GM18505 (cell line): ENCODE data around the gene FLRT2.

ENCODE experiments used
- ATAC-seq: cut with Tn5 transposase; IDR thresholded peaks from one replicate; pipeline ENCODE4 v1.9.1; 2021; ENCODE audit not compliant: unreplicated experiment
- POLR2A ChIP-seq: IDR thresholded peaks from 4 replicates; pipeline ENCODE4 v1.6.1; 2011; ENCODE audit warnings: borderline replicate concordance; ENCODE audit not compliant: insufficient read depth, insufficient read length; ENCODE audit errors: extremely low read depth

FLRT2 gene

DNA sequence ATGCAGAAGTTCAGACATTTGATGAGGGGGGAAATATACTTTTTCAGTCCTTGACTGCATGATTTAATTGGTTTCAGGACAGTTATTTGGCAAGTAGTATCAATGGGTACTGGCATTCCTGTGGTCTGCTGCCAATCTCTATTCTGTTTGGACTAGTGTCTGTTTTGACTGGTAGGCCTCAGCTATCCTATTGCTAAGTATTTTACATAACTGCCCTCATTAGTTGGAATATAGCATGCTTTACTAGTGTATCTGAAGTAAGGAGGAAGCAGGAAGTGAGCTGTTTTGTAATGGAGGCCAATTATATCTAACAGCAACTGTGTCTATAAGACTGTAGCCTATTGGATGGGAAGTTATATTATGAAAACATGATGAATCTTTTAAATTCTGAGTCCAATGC is 104.3 kb downstream of the FLRT2 start:
- no peak for ATAC-seq
- no peak for TF ChIP-seq POLR2A

DNA sequence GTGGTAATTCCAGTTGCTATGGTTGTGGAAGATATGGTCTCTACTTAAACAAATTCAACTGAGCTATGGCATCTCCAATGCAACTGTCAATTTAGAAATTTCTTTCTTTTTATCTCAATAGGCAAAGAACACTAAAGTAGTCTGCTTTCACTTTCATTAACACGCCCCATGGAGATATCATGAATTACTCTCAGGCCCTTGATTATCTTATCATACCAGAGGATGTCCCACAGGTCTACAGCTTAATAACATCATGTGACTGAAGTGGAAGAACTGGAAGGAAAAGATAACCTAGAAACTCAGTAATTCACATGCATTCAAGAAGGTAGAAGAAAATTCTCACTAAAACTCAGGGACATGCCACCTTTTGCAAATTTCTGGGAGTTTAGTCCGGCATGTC is 114.3 kb downstream of the FLRT2 start:
- no peak for TF ChIP-seq POLR2A
- ATAC-seq = no peak

DNA sequence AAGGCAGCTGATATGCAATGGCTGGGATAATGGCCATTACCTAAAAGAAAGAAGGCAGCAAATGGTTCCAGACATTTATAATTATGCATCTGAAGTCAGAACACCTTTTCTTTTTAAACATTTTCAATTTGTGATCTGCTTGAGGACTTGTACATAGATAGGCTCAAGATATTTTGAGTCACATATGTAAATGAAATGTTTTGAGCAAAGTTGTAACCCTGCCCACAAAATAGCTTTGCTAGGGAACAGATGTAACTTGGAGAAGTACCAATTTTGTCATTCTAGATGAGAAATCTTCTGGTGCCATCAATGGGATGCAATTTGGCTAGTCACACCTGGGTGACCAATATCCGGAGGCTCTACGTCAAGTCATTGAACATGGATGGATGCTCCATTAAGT is 123.1 kb downstream of the FLRT2 start:
- no peak for TF ChIP-seq POLR2A
- ATAC-seq = no peak

DNA sequence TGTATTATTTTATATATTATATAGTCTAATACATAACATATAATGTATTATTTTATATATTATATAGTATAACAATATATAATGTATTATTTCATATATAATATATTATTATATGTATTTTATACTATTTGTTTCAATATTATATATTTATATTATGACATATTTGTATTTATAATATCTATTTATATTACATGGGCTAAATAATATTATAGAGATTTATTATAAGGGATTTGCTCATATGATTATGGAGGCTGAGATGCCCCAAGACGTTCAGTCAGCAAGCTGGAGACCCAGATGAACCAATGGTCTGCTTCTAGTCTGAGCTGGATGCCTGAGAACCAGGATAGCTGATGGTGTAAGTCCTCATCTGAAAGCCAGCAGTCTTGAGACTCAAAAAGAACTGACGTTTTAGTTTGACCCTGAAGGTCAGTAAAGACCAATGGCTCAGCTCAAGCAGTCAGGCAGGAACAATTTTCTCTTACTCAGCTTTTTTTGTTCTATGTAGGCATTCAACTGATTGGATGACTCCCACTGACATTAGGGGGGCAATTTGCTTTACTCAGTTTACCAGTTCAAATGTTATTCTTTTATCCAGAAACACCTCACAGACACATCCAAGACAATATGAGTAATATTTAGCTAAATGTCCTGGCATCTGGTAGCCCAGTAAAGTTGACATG is 130.4 kb downstream of the FLRT2 start:
- ATAC-seq = no peak
- TF ChIP-seq POLR2A = no peak

DNA sequence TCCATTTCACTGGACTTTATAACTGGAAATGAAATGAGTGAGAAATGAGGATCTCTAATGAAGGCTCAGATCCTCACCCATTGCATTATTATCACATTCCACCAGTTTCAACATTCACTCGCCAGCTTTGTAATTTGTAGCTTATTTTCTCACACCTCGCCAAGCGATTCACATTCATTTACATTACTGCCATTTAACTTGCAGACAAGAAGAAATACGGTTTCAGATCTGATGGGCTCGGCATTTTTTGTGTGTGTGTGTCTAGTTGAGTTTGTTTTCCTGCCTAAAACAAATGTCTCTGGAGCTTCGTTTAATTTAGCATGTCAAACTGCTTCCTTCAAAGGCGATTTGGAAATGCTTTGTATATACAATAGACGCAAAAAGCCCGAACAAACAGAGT is 132.2 kb downstream of the FLRT2 start:
- ATAC-seq = no peak

DNA sequence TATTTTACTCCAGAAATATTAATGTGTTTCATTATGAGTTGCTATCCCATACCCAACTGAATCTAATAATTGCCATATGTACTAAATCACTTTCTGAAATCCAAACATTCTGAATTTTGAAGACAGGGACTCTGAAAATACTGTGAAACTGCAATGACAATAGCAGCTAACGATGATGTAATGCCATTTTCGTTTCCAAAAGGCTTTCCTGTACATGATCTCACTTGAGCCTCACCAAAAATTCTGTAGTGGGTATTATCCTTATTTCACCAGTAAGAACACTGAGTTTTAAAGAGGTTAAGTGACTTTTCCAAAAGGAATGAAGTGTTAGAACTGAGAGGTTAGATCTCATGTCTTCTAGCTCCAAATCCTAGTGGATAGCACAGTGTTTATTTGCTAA is 133.3 kb downstream of the FLRT2 start:
- no peak for ATAC-seq
- no peak for TF ChIP-seq POLR2A

More for the DNA sequence above, 132.2 kb downstream of the FLRT2 start:
- no peak for TF ChIP-seq POLR2A

DNA sequence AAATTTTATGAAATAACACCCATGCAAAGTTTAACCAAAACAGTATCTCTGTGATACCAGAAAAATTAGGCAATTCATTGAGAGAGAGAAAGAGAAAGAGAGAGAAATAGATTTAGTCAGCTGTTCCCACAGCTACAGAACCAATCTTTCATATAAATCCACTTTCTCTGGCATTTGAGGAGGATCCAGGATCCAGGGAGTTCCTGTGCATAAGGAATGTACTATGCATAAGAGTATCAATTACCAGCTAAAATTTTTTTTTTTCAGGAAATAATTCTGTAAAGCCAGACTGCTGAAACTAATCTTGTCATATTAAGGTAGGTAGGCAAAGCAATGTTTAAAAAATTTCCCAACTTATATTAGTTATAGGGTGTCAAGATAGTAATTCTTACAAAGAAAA is 133.7 kb downstream of the FLRT2 start:
- ATAC-seq = no peak
- TF ChIP-seq POLR2A = no peak

DNA sequence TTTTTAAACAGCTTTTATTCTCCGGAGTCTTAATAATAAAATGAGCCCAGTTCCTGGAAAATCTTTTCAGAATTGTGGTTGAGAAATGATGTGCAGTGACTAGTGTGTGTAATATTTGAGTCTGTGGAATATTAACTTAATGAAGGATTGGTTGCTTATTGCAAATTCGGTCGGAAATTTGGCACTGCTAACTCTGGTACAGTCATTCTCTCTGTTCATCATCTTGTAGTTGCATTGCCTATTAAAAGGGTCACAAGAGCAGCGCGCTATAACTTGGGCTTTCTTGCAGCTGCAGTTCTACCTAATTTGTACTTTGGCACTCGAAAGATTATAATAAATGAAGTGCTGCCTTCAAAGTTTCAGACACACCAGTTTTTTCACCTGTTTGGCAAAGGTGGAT is 146.0 kb downstream of the FLRT2 start:
- ATAC-seq = no peak
- TF ChIP-seq POLR2A = no peak

DNA sequence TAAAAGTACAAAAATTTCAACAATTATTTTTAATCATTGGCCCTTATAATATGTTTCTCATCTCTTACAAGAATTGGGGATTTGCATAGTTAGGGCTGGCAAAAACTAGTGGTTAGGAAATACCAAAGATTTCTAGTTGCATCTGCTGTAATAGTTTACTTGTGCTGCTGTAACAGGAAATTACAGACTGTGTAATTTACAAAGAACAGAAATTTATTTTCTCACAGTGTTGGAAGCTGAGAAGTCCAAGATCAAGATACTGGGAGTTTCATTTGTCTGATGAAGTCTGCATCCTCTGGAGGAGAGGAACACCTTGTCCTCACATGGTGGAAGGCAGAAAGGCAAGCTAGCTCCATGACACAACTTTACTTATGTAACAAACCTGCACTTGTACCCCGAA is 157.0 kb downstream of the FLRT2 start:
- TF ChIP-seq POLR2A = no peak
- ATAC-seq = no peak

DNA sequence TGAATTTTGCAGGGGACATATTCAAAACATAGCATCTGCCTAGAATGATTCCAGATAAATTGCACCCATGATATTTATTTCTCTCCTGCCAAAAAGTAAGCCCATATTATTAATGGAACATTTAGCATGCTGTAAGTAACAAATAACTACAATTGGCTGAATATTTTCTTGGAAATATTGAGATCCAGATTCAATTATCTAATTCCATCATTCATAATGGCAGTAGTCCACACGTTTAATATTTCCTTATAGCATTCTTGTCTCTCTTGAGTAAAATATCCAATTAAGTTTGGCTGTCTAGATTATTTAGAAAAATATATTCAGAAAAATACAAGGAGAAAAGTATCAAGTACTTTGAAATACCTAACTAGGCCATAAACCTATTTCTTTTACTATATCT is 157.5 kb downstream of the FLRT2 start:
- TF ChIP-seq POLR2A = no peak
- ATAC-seq = no peak

DNA sequence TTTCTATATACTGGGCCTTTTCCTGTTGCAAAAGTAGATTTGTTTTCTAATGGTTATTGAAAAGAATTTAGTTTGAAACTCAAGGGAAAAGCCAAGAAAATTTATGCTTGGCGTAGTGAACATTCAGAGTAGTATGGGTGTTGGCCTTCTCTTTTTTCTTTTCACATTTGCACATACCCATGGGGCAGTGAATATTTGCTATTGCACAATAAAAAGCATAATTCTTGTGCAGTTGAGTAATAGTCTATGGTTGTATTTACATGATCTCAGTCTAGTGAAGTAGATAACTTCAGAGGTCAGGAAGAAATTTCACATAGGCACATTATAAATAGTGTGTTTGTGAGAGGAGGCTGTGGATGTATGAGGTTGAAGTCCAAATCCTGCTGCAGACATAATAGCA is 158.1 kb downstream of the FLRT2 start:
- no peak for ATAC-seq
- TF ChIP-seq POLR2A = no peak

DNA sequence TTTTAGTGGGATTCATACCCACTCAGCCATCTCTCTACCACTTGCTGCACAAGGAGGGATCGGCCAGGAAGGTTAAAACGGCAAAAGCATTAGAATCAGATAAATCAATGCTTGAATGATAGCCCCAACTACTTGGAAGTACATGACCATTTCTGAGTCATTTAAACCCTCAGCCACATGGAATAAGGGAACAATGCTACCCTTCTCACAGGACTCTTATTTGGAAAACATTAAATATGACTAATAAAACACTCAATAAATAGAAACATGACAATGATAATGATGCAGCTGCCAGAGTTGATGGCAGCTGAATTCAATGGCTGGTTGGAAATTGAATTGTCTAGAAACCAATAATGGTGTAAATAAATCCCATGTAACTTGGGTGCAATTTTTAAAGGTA is 165.4 kb downstream of the FLRT2 start:
- TF ChIP-seq POLR2A = no peak

DNA sequence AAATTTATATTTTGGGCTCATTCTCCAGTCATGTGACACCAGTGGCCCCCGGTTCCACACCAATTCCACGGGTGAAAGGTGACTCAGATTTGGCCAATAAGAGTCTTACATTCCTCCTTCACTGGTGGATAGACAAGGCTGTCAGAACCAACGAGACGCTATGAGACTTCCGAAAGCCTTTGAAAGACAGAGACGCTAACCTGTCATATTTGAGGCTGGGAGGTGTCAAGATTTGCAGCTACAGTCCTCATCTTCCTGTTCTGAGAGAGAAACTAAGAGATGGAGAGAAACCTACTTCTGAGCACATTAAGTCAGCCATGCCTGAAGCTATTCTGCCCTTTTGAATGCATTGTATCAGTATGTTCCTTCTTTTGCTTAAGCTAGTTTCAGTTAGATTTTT is 171.2 kb downstream of the FLRT2 start:
- ATAC-seq = no peak
- no peak for TF ChIP-seq POLR2A

More for the DNA sequence above, 165.4 kb downstream of the FLRT2 start:
- ATAC-seq = no peak

DNA sequence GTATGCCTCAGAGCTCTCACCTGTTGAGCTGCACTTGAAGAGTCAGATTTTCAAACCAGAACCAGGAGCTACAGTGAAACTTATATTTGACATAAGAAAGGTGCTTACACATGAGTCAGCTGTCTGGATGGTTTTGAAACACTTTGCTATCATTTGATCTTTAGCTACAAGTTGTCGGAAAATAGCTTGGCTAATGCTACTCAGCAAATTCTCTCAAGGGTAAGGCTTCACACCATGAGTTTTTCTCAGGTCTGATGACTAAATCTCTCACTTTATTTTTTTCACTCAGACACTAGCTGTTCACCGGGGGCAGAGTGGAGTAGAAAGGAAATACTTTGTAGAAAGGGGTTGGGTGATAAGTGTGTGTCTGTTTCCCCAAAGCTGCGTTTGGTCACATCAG is 171.8 kb downstream of the FLRT2 start:
- TF ChIP-seq POLR2A = no peak
- ATAC-seq = no peak

DNA sequence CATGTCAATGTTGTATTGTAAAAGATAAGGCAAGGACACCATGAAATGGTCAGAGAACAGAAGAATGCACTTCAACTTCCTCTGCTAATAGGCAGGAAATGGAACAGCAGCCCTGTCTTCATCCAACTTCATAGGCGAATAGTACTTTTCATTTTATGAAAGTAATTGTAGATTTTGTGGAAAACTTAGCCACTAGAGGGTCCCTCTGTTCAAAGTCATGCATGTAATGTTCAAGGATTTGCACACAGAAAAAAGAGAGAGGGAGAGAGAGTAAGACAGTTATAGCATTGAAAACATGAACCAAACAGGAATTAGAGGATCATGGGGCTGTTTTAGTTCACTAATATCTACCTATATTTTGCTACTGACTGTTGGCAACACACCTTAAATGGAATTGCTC is 172.2 kb downstream of the FLRT2 start:
- ATAC-seq = no peak
- no peak for TF ChIP-seq POLR2A
